Measurements from ENCODE around the gene TFPT. TPM values are rescaled to one million over a fixed set of nuclear protein-coding genes. Genes with fewer than 3 reads are reported as not detected.

The TFPT gene
- total RNA-seq, 4 donors from 2014 or later = 9.8 to 25.8 (median 14.0) TPM

DNA sequence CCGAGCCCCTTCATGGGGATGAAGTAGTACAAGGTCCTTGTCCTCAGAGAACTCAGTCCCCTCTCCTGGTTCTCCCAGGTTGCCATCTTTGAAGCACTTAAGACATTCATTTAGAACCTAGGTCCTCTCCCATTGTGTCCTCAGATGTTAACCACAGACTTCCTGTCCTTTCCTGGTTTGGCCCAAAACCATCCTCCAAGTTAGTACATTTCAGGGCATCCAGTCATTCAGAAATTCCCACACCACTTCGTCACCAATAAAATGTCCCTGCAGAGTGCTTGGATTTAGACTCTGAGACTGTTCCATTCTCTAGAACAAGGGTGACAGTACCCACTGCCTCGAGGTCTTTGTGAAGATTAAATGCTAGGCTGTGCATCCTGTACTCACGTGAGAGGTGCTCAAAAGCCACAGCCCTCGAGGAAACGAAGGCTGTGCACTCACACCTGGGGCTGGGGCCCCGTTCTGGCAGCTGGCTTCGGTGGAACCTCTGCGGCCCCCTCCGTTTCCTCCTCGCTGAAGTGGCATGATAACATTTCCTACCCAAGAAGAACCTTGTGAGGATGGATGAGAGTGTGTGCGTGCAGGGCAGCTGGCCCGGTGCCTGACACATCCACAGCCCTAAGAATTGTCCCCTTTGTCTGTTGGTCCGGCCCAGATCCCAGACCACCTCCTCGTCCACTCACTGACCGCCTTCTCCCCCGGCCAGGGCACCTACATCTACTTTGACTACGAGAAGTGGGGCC lies 39.3 kb upstream of the TFPT start:
- Histone ChIP-seq H3K36me3 (peaks cover 0 to 71% (median 31%) of the 10 kb centered on the region in 4 donors), H3K4me3 (no peak overlapping the region), H3K27me3 (no peaks in the 10 kb centered on the region), H3K9me3 (no peaks in the 10 kb centered on the region), H3K4me1 (peaks cover 8 to 14% (median 10%) of the 10 kb centered on the region in 4 donors), H3K27ac (no peak overlapping the region)
- WGBS, 2 donors (ENCODE audit: low coverage in 1 of 2) = 68 to 92% methylated on average over 1 to 18 of the region's 18 CpGs
- TF ChIP-seq POLR2A (IDR thresholded peaks at IDR 0.05) = no peak
- TF ChIP-seq, protein P1, sequence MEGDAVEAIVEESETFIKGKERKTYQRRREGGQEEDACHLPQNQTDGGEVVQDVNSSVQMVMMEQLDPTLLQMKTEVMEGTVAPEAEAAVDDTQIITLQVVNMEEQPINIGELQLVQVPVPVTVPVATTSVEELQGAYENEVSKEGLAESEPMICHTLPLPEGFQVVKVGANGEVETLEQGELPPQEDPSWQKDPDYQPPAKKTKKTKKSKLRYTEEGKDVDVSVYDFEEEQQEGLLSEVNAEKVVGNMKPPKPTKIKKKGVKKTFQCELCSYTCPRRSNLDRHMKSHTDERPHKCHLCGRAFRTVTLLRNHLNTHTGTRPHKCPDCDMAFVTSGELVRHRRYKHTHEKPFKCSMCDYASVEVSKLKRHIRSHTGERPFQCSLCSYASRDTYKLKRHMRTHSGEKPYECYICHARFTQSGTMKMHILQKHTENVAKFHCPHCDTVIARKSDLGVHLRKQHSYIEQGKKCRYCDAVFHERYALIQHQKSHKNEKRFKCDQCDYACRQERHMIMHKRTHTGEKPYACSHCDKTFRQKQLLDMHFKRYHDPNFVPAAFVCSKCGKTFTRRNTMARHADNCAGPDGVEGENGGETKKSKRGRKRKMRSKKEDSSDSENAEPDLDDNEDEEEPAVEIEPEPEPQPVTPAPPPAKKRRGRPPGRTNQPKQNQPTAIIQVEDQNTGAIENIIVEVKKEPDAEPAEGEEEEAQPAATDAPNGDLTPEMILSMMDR (IDR thresholded peaks at IDR 0.05) = no peak
- TF ChIP-seq EP300 (IDR thresholded peaks at IDR 0.05; ENCODE audit: low read depth) = no peak
- TF ChIP-seq POLR2AphosphoS5 (IDR thresholded peaks at IDR 0.05) = no peak
- DNase-seq = no peak
- in situ Hi-C loops (cut with MboI; ENCODE audit: low pct_ligation_motif_present in 1 of 4, low pct_unique_long_range_greater_than_20kb in 1 of 4, low sequenced_read_pairs in 3 of 4) = no loop called here
- intact Hi-C loops (cut with DNase I; ENCODE audit: low total_unique reads) = no loop called here

- peak; percentile 7 for DNase-seq
- peaks cover 0 to 76% (median 35%) of the 10 kb centered on the region in 4 donors for H3K36me3 ChIP-seq
- H3K27me3 ChIP-seq = no peaks in the 10 kb centered on the region
- 87% methylated on average over 9 of the region's 10 CpGs; no CpG with 5 or more reads in 1 of the 2 donors for WGBS, 2 donors (ENCODE audit: low coverage in 1 of 2)
- in situ Hi-C loops (cut with MboI; ENCODE audit: low pct_ligation_motif_present in 1 of 4, low pct_unique_long_range_greater_than_20kb in 1 of 4, low sequenced_read_pairs in 3 of 4) (no loop called here), intact Hi-C loops (cut with DNase I; ENCODE audit: low total_unique reads) (no loop called here)
- H3K4me3 ChIP-seq = no peak overlapping the region
- peaks cover 7 to 12% (median 9%) of the 10 kb centered on the region in 4 donors for H3K4me1 ChIP-seq
- H3K9me3 ChIP-seq = no peaks in the 10 kb centered on the region
- TF ChIP-seq POLR2AphosphoS5 (IDR thresholded peaks at IDR 0.05) (no peak), EP300 (IDR thresholded peaks at IDR 0.05; ENCODE audit: low read depth) (no peak), POLR2A (IDR thresholded peaks at IDR 0.05) (no peak)
- TF ChIP-seq, protein P1 (IDR thresholded peaks at IDR 0.05) = no peak
- H3K27ac ChIP-seq = no peak overlapping the region
Observed at GRCh38 chr19:54153731-54154326, 38.4 kb upstream of the TFPT start.

- H3K36me3 ChIP-seq = peaks cover 0 to 76% (median 40%) of the 10 kb centered on the region in 4 donors
- WGBS, 2 donors (ENCODE audit: low coverage in 1 of 2) = 60 to 90% methylated on average over 1 to 25 of the region's 25 CpGs
- in situ Hi-C loops (cut with MboI; ENCODE audit: low pct_ligation_motif_present in 1 of 4, low pct_unique_long_range_greater_than_20kb in 1 of 4, low sequenced_read_pairs in 3 of 4) = no loop called here
Observed at GRCh38 chr19:54152878-54153524, 37.5 kb upstream of the TFPT start.

More at GRCh38 chr19:54152878-54153524, 37.5 kb upstream of the TFPT start:
- TF ChIP-seq POLR2A (IDR thresholded peaks at IDR 0.05) (no peak), EP300 (IDR thresholded peaks at IDR 0.05; ENCODE audit: low read depth) (no peak), POLR2AphosphoS5 (IDR thresholded peaks at IDR 0.05) (no peak)
- TF ChIP-seq, protein P1 (IDR thresholded peaks at IDR 0.05) = no peak
- Histone ChIP-seq H3K9me3 (no peaks in the 10 kb centered on the region), H3K27ac (no peak overlapping the region), H3K27me3 (no peaks in the 10 kb centered on the region), H3K4me1 (peaks cover 0 to 4% (median under 1%) of the 10 kb centered on the region in 4 donors), H3K4me3 (no peak overlapping the region)
- no peak for DNase-seq
- intact Hi-C loops (cut with DNase I; ENCODE audit: low total_unique reads) = no loop called here

Measured in transverse colon (tissue), 4 donors.